Stimulated activated CD4-positive, alpha-beta T cell treated with anti-CD3 and anti-CD28 coated beads, Interleukin-1b, Interleukin-23, amount 100 ng/mL, for 4 hours (primary cell): ENCODE data around the gene CEMIP.

Experiments
- DNase-seq, 2 donors: peaks; one replicate each; pipeline ENCODE4 v3.0.0-alpha.2; 2020; ENCODE audit warnings: low read depth in 2 of 2

The CEMIP gene

DNA sequence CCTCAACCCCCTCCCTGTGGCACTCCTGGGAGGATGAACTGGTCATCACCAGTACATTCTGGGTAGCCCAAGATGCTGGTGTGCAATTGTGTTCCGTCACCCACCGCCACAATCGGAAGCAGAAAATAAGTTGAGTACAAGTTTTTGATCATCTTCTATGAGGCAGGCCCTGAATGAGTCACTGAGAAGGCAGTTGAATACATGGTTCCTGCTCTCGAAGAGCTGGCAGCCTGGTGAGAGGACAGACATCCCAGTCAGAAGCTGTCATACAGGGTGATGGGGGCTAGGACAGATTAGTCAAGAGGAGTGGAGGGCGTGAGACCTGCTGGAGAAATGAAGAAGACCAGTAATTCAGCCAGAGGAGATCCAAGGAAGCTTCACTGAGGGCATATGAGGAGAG, 6.2 kb downstream of the CEMIP start:
- no peak for DNase-seq

DNA sequence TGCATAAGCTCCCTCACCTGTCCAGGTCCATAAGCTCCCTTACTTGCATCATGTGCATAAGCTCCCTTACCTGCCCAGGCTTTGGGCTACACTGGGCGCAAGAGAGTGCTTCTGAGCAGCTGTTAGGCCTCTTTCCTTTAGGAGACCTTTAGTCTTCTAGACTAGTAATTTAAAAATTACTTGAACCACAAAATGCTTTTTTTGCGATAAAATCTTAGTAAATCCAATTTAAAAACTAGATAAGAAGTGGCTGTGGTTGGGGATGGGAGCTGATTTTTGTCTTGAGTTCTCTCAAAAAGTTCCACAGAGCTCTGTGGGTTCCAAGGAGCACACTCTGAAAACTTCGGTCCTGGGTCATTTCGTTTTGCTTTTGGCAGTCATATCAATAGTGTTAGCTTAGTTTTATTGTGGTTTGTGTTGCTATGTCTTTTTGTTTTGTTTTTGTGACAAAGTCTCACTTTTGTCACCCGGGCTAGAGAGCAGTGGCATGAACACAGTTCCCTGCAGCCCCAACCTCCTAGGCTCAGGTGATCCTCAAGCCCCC, 6.7 kb downstream of the CEMIP start:
- DNase-seq = no peak

DNA sequence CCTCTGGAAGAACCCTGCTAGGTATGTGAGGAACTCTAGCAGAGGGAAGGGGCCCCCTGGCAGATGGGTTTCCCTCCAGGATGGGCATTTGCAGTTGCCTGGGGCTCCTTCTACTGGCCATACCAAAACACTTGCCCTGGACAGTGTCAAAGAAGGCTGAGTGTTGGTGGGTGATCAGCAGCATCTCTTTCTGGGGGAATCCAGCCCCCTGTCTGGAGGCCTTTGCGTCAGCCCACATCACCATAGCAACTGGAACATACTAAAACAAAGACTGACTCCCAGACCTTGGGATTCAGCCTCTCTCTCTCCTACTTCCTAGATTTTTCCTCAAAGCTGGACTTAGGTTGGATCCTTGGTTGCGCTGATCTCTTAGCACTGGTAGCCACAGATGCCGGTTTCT, 8.1 kb downstream of the CEMIP start:
- DNase-seq = no peak

DNA sequence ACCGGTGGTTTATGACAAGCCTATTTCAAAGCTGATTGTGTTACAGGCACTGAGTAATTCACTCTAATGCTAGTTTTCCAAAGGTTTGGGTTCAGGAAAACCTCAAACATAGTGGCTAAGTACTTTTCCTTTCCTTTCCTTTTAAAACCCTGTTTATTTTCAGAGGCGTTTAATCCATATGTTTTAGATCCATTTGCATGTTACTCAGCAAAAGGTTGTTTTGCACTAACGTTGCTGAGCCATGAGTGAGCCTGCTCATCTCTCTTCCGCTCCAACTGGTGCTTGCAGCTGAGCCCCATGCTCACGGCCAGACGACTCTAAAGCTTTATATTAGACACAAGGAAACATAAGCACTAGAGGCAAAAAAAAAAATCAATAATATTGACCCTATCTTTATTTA, 9.4 kb downstream of the CEMIP start:
- DNase-seq = no peak

DNA sequence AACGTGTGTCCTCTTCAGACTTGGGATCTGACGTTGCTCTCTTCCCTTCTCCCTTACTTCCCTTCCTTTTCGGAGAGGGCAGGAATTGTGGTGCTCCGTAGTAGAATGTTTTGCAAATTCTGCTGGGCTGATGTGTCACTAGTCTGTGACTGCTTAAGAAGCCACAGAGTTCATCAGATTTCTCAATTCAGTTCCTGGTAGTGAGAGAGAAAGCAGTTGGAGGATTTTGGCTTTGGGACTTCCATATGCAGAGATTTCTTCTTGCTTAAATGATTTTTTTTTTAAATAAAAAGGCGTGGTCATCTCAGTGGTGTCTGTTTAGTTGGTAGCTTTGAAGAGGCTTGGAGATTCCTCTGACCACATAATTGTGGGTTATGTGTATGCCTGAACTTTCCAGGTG, 10.1 kb downstream of the CEMIP start:
- no peak for DNase-seq

DNA sequence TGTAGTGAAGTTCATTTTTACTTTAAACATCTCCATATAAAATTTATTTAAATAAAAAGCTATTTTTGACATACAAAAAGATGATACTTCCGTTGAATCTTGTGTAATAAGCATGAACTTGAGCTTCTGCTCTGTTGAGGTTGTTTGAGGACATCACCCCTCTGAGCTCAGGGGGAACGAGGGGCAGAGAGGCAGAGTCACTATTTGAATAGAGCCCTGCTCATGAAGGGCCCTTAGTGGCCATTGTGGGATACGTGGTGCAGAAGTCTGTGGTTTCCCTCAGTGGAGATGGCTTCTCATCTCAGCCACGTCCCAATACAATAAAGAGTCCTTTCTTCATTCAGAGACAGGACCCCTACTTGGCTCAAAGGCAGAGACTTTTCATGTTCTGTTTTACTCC, 10.6 kb downstream of the CEMIP start:
- DNase-seq = no peak

DNA sequence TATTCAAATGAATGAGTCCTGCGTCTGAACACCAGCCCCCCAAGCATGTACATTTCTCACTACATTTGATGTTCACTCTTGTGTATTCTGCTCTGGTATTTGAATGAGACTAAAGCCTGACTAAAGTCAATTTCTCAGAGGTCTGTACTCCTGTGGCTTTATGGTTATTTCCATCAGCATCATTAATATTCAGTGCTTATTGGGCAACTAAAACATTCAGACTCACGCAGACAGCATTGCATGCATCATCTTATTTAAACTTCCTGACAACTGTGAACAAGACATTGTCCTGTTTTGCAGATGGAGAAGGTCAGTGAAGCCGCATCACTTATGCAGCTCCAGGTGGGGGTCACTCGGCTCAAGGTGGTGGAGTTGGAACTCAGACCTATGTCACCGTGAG, 11.1 kb downstream of the CEMIP start:
- DNase-seq = no peak

DNA sequence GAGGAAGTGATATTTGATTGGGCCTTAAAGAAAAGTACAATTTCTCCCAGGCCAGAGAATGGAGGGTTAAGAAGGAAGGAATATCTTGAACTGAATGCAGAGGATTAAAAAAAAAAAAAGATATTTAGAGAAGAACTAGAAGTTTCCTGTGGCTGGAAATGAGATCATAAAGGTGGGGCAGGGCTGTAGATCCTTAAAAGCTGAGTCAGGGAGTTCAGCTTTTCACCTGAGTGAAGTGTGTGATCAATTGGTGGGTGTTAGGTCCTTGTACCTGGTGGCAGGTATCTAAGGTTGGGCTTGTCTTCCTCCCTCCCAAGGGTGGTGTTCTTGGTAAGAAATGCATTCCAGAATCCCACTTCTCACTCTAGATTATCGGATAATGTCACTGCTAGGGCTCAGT, 11.8 kb downstream of the CEMIP start:
- no peak for DNase-seq

DNA sequence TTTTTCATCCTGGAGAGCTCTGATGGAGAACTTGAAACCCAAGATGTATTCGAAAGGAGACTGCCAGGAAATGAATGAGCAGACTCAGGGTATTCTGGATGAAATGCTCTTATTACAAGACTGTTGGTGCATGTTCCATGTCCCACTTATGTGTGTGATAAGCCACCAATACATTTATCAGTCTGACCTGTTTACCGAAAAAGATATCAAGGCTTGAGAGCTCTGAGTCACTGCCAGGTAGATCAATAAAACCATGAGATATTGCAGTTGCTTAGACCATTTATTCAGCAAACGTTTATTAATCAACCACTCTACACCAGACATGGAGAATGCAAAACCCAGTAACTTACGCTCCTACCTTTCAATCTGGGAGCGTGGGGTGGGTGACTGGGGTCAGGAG, 17.2 kb downstream of the CEMIP start:
- DNase-seq = no peak

DNA sequence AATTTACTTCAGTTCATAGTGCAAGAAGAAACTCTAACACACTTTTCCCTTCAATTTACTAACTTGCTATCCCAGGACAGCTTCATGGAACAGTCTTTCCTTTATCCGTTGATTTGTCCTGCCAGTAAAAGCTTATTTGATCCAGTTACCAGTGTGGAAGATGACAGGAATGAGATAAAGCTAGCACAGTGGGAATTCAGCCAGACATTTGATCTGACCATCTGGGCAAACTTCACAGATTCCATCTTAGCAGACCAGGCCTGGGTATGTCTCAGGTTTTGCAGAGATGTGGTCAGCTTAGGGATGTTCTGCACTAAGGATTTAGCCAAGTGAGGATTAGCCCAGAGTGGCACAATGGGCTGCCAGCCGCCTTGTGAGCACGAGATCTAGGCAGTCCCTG, 19.7 kb downstream of the CEMIP start:
- DNase-seq = no peak

DNA sequence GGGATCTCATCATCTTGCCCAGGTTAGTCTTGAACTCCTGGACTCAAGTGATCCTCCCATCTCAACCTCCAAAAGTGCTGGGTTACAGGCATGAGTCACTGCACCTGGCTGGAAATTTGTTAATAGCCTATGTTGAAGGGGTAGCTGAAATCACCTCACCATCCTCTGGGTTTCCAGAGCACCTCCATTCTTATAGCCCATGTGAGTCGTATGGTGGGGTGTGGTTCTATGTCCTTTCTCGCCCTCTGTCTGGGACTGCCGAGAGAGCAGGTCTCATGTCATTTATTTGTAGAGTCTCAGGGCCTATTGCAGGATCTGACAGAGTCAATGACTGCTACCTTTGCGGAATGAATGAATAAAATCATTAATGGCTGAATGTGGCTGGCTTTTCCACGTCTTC, 20.9 kb downstream of the CEMIP start:
- no peak for DNase-seq

DNA sequence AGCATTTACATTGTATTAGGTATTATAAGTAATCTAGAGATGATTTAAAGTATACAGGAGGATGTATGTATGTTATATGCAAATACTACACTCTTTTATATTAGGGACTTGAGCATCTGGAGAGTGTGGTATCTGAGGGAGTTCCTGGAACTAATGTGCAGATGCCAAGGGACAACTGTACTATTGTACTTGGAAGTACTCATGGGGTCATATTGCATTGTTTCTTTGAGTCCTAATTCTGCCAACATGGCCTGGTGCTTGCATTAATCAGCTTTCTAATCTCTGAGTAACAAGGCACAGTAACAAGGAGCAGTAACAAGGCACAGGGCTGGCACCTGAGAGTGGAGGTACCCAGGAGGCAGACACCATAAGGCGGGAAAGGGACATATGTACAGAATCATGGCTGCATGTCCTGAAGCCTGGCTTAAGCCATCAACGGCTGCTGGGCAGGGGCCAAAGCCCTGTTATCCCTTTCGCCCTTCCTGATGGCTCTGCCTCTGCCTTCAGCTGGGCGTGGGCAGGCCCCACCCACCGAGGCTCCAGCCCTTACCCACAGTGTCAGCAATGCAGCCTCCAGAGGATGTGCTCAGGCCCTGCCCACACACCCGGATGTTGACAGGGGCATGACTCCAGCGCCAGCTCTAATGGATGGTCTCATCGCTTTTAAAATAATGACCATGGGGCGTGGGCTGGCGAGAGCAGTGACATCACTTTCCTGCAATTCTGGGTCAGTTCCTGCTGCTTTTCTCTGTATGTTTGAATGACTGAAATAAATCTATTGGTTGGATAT, 22.9 kb downstream of the CEMIP start:
- no peak for DNase-seq

DNA sequence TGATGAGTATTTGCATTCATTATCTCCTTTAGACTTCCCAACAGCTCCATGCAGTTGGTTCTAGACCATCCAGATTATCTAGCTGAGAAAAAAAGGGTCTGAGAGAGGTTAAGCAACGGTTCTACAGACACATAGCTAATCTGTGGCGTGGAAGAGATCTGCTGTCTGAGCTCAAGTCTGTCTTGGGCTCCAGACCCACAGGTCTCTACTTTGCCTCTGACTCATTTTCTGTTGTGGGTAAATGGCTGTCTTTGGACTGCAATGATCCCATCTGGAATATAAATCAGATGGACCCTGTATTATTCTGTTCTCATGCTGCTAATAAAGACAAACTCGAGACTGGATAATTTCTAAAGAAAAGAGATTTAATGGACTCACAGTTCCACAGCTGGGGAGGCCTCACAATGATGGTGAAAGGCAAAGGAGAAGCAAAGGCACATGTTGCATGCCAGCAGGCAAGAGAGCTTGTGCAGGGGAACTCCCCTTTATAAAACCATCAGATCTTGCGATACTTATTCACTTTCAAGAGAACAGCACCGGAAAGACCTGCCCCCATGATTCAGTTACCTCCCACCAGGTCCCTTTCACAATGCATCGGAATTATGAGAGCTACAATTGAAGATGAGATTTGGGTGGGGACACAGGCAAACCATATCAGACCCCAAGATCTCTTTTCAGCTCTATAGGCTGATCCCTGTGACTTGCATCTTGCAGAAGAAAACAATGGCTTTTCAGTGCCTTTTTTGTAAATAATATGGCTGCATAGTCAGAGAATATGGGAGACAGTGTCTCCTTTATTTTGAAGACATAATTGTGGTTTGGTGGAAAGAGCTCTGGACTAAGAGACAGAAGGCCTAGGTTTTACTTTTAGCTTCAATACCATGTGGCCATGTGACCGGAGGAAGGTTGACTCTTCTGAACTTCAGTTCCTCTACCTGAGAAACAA, 24.7 kb downstream of the CEMIP start:
- peak in 1 of 2 donors; percentile 4 for DNase-seq

DNA sequence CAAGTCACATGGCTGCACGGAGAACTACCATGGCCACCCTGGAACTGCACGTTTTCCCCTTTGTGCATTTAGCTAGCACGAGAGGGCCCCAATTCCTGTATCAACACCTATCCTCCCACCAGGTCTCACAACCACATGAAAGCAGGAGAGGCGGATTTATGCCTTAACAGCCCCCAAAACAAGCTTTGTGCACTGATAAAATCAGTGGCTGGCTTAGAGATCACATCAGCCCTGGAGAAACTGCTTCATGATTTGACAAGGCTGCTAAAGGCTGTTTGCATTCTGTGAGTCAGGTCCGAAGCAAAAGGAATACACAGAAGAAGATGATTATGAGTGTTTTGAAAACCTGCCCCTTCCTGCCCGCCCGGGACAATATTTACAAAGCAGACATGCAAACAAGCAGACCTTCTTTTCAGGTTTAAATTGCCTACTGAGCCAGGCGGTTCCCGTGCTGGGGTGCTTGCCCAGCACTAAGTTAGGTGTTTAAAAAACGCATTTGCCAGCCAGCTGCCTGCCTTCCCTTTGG, 25.9 kb downstream of the CEMIP start:
- DNase-seq = no peak

DNA sequence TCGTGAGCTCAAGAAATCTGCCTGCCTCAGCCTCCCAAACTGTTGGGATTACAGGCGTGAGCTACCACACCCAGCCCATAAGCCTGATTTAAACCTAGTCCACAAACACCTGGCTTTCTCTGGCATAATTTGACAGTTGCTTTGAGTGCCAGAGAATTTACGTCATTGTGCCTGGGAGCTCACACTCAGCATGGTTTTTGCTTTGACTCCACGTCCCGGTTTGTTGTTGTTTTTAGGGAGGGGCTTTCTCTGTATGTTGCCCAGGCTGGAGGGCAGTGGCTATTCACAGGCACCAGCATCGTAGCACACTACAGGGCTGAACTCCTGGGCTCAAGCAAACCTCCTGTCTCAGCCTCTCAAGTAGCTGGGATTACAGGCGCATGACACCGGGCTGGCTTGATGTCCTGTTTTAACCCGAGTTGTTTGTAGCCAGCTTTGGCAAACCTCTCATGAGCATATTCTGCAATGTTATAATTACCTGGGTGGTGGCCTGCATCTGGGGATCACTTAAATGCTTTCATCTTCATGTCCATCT, 32.7 kb downstream of the CEMIP start:
- DNase-seq = no peak

DNA sequence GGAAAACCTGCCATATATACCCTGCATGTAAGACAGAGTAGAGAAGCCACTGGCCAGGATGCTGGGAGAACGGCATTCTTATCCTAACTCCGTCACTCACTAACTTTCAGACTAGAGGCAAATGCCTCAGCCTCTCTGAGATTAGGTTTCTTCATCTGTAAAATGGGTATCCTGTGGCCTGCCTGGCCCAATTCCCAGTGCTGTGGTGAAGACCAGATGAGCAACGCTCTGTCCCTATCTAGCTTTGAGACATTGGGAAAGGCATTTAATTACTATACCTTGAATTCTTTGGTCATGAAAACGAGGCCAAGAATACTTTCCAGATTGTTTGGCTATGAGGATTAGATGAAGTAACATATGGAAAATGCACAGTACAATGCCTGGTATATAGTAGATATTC, 35.9 kb downstream of the CEMIP start:
- no peak for DNase-seq

DNA sequence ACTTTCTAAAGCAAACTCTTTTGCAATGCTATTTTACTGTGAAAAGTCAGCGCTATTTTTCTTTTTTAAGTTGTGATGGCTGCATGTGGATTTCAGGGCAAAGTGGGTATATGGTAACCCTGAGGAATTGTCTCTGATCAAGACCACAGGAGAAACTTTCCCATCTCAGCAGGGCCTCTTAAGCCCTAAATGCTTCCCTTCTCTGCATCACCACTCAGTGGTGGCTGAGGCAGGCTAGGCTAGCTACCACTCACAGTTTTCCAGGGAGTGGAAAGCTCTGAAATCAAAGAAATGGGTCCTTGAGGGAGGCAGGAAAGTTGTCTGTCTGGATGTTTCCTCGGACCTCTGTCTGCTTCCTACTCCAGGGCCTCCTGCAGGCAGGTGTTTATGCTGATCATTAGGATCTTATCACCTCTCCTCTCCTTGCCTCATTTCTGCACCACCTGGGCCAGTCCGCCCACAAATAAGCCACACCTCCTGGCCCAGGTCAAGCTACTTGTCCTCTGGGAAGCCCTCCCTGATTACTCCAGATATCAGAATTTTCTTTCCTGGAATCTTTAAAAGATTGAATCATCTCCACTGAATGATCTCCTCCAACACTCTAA, 37.0 kb downstream of the CEMIP start:
- no peak for DNase-seq

DNA sequence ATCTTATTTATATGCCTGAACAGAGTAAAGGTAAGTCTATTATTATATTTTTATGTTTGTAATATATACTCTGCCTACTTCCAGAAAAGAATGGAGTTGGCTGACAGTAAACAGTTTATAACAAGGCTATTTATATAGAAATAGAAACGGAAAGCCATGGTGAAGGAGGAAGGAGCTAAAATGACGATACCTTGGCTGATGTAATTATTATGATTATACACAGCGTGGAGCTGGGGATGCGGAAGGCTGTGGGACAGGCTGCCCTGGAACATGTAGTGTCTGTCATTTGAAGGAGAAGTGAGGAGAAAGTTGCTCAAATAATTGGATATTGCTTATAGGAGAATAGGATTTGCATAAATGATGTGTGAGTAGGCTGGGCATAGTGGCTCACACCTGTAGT, 37.8 kb downstream of the CEMIP start:
- DNase-seq = no peak

DNA sequence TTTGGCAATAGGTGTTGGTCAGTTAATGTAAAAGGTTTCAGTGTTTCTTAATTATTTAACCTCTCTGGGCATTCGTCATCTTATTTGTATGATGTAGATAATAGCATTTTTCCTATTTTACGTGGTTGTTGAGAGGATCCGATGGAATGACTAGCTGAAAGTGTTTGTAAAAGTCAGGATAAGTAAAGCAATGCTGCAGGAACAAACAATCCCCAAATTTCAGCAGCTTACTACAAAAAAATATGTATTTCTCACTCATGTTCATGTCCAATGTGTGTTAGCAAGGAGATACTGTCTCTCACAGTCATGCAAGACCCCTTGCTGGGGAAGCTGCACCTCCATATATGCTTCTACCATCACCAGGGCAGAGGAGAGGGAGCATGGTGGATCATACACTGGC, 38.7 kb downstream of the CEMIP start:
- DNase-seq = no peak

DNA sequence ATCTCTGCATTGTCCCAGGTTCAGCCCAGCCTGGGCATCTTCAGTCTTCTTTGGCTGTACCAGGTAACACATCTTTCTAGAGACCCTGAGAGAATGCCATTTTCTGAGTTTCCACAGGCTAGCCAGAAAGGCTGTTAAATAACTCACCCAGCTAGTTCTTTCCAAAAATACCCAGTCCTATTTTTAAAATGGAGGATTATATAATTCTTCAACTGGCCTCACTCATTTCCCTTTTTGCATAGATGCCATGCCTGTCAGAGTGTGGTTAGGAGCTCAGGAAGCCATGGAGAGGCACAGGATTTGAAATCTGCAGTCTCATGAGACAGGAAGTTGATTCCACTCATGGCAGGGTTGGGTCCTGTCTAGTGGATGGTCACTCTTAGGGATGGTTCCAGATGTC, 39.8 kb downstream of the CEMIP start:
- no peak for DNase-seq

DNA sequence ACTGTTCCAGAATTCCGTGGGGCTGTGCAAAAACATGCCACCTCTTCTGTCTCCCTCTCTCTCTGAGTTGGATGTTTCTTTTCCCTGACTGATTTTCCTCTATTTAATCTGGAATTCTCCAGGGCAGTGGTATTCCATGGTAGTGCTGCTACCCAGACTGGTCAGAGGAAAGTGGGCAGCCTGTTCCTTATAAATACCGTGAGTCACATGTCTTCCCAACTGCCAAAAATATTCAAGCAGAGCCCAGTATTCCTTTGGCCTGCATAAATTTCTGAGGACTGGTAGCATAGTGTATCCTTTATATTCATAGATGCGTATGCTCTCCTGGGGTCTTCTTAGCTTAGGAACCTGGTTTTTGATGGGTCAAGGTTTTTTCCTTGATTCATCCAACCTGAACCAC, 40.9 kb downstream of the CEMIP start:
- DNase-seq = no peak

DNA sequence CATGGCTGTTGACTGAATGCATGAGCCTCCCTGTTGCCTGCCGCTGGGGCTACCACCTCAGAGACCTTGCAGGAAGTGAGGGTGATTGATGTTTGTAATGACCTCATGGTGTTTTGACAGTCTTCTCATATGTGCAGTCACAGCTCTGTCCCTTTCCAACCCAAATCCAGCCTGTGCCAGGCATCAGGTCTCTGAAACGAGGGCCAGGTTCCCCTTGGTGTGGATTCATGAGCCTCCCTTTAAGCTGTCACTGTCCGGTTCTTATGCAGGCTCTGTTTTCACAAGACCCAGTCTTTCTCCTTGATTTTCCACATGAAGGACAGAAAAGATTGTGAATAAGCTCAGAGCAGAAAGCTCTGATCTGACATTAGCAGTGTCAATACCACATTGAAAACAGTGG, 43.1 kb downstream of the CEMIP start:
- DNase-seq = no peak
